K562 (cell line): Measurements from ENCODE around the gene ORC2. TPM values are rescaled to one million over a fixed set of nuclear protein-coding genes. Genes with fewer than 3 reads are reported as not detected.

Experiments
- ATAC-seq: fragments of 200-7000 bp; cut with Tn5 transposase; 3 replicates; pipeline ENCODE4 v1.9.1; 2020; ENCODE audit warnings: moderate library complexity
- BruUV-seq: library from RNA; stranded (reverse); fragments of 400-500 nt; replicated peaks from 2 replicates; lab custom pipeline; 2021; lab: Mats Ljungman, UMichigan
- CTCF ChIA-PET: fragments of 300-600 bp; formaldehyde crosslinking; extraction: SDS; loops from one replicate; lab custom pipeline; 2021; ENCODE audit warnings: low intra/inter-chr PET ratio; lab: Yijun Ruan, JAX
- POLR2A ChIA-PET: fragments of 300-600, 350-650 bp; sonication (Branson Sonifier 250); formaldehyde crosslinking; extraction: SDS; loops from one replicate; lab custom pipeline; 2021; ENCODE audit warnings: antibody characterized with exemption, inconsistent platforms; lab: Yijun Ruan, JAX
- DNase-seq, 4 experiments: peaks; one replicate each; pipeline versions ENCODE4 v3.0.0 to v3.0.0-alpha.2; 2011 to 2018; ENCODE audit warnings: low spot score in 3 of 4, mixed read lengths in 3 of 4; ENCODE audit errors: extremely low read depth in 1 of 4
- FAIRE-seq: peaks from 2 replicates; lab custom pipeline; 2011; peaks lifted over from hg19 to GRCh38; lab: Jason Lieb, UNC
- H2AFZ ChIP-seq: 2 replicates; pipeline ENCODE4 v1.6.0; 2011; ENCODE audit warnings: low read depth, low read length, control low read depth, inconsistent platforms
- H3K27ac ChIP-seq: fragments of 200-600 bp; 3 replicates; pipeline ENCODE4 v1.8.0; 2011; ENCODE audit warnings: low read depth, mild to moderate bottlenecking, control low read depth, inconsistent platforms, low read length, moderate library complexity, mixed read lengths; ENCODE audit errors: extremely low read depth
- H3K27me3 ChIP-seq, 2 experiments: fragments of 300-600 bp in 1 of 2; 2 replicates in 1 of 2; 3 replicates in 1 of 2; pipeline versions ENCODE4 v1.6.0 to v1.8.0; 2011; ENCODE audit warnings: inconsistent platforms in 2 of 2, low read length in 2 of 2, mild to moderate bottlenecking in 1 of 2, mixed read lengths in 1 of 2, moderate library complexity in 1 of 2; ENCODE audit not compliant: control insufficient read depth in 2 of 2, insufficient read depth in 2 of 2
- H3K36me3 ChIP-seq: fragments of 300-600 bp; 3 replicates; pipeline ENCODE4 v1.8.0; 2011; ENCODE audit warnings: mild to moderate bottlenecking, low read length, inconsistent platforms; ENCODE audit not compliant: control insufficient read depth, insufficient read depth
- H3K4me1 ChIP-seq, 2 experiments: fragments of 200-600 bp in 1 of 2; replicated peaks in 1 of 2; 2 replicates in 1 of 2; 3 replicates in 1 of 2; pipeline versions ENCODE4 v1.5.1 to v1.8.0; 2011; ENCODE audit warnings: inconsistent platforms in 2 of 2, low read length in 2 of 2, mild to moderate bottlenecking in 1 of 2, mixed read lengths in 1 of 2, moderate library complexity in 1 of 2; ENCODE audit not compliant: control insufficient read depth in 2 of 2, insufficient read depth in 2 of 2
- H3K4me2 ChIP-seq: 2 replicates; pipeline ENCODE4 v1.6.1; 2011; ENCODE audit warnings: low read length, control low read depth, inconsistent platforms, mixed read lengths; ENCODE audit not compliant: insufficient read depth
- H3K4me3 ChIP-seq: fragments of 200-600 bp; sonication (generic), shearing (Covaris generic); 2 replicates; pipeline ENCODE4 v1.5.1; 2016; ENCODE audit warnings: control low read depth, inconsistent platforms
- H3K79me2 ChIP-seq: fragments of 200-600 bp; 3 replicates; pipeline ENCODE4 v1.8.0; 2011; ENCODE audit warnings: low read length, inconsistent platforms; ENCODE audit not compliant: control insufficient read depth, insufficient read depth
- H3K9ac ChIP-seq, 2 experiments: 2 replicates each; pipeline versions ENCODE4 v1.6.0 to v1.6.1; 2011; ENCODE audit warnings: low read depth in 2 of 2, low read length in 2 of 2, control low read depth in 1 of 2, inconsistent platforms in 1 of 2, mild to moderate bottlenecking in 1 of 2, mixed read lengths in 1 of 2; ENCODE audit not compliant: insufficient read depth in 1 of 2
- H3K9me1 ChIP-seq: one replicate; pipeline ENCODE4 v1.6.0; 2011; ENCODE audit warnings: inconsistent platforms, mild to moderate bottlenecking, low read length, moderate library complexity; ENCODE audit not compliant: control insufficient read depth, insufficient read depth
- H3K9me3 ChIP-seq: replicated peaks from 2 replicates; pipeline ENCODE4 v1.5.1; 2011; ENCODE audit warnings: low read depth, low read length, inconsistent platforms; ENCODE audit not compliant: control insufficient read depth, insufficient read depth
- H4K20me1 ChIP-seq: replicated peaks from 2 replicates; pipeline ENCODE4 v1.6.1; 2011; ENCODE audit warnings: low read length, inconsistent platforms, mixed read lengths; ENCODE audit not compliant: control insufficient read depth, insufficient read depth
- SLC30A9 ChIP-seq: fragments of 250-450 bp; sonication (Bioruptor Pico); IDR thresholded peaks from 2 replicates; pipeline ENCODE4 v1.8.0; 2022; ENCODE audit warnings: mild to moderate bottlenecking, moderate library complexity
- ZFP36 ChIP-seq: fragments of 150-350 bp; IDR thresholded peaks from 2 replicates; pipeline ENCODE4 v1.6.1; 2018; ENCODE audit warnings: low read length, low read depth; ENCODE audit not compliant: partially characterized antibody
- WGBS: fragments of 100-300 bp; shearing (Covaris generic); methylation state at CpG from one replicate; pipeline ENCODE4 v1.1.6; 2016; ENCODE audit warnings: low coverage, mixed read lengths; ENCODE audit not compliant: insufficient coverage; ENCODE audit errors: missing lambda C conversion rate; 5-methylcytosine and 5-hydroxymethylcytosine counted together
- in situ Hi-C: fragments of 300-500 bp; cut with MboI; formaldehyde crosslinking; loops from 4 replicates; pipeline ENCODE4 v1.15.0; 2018; ENCODE audit warnings: inconsistent platforms, mixed read lengths
- intact Hi-C: fragments of 100-400 bp; cut with micrococcal nuclease; formaldehyde crosslinking; loops from 2 replicates; pipeline ENCODE4 v1.14.2; 2022
- polyA plus RNA-seq, 8 experiments: library from polyadenylated mRNA; depleted of rRNA in 4 of 8; stranded (reverse) in 5 of 8; unstranded in 3 of 8; fragments of >200 nt; fragmentation: Nextera tagmentation in 2 of 8; fragmentation: Illumina TruSeq in 1 of 8; extraction: Ambion mirVana in 2 of 8; extraction: Trizol in 1 of 8; gene quantifications; 2 replicates each; pipeline versions ENCODE4 v1.2.1 to v1.2.3, GENCODE V29; 2011 to 2014; ENCODE audit warnings: inconsistent platforms in 1 of 8, missing spikeins in 1 of 8
- total RNA-seq, 7 experiments: library from RNA; depleted of rRNA in 6 of 7; stranded (reverse); fragments of >200 nt in 6 of 7; fragmentation: Illumina TruSeq in 2 of 7; extraction: Trizol in 2 of 7; gene quantifications; 2 replicates each; pipeline versions ENCODE4 v1.2.1 to v1.2.3, GENCODE V29; 2011 to 2021; ENCODE audit warnings: low replicate concordance in 1 of 7
- TF ChIP-seq, protein P1 (sequence below): fragments of 250-450 bp; sonication (Bioruptor Pico); IDR thresholded peaks from 2 replicates; pipeline ENCODE4 v1.4.0; 2020; ENCODE audit warnings: mild to moderate bottlenecking, moderate library complexity
- TF ChIP-seq, protein P2 (sequence below): IDR thresholded peaks from 3 replicates; pipeline ENCODE4 v1.6.1; 2011; ENCODE audit warnings: borderline replicate concordance, mild to moderate bottlenecking; ENCODE audit not compliant: insufficient read length, insufficient read depth
- TF ChIP-seq, protein P3 (sequence below): fragments of 450-650 bp; IDR thresholded peaks from 2 replicates; pipeline ENCODE4 v1.6.1; 2016; ENCODE audit warnings: mild to moderate bottlenecking, moderate library complexity

The ORC2 gene
- total and polyA plus RNA-seq, 9 of the 15 experiments (the other 6 are each of a cell fraction or from before 2014, with no cell fraction given): 5.6 to 41.1 (median 19.0) TPM

DNA sequence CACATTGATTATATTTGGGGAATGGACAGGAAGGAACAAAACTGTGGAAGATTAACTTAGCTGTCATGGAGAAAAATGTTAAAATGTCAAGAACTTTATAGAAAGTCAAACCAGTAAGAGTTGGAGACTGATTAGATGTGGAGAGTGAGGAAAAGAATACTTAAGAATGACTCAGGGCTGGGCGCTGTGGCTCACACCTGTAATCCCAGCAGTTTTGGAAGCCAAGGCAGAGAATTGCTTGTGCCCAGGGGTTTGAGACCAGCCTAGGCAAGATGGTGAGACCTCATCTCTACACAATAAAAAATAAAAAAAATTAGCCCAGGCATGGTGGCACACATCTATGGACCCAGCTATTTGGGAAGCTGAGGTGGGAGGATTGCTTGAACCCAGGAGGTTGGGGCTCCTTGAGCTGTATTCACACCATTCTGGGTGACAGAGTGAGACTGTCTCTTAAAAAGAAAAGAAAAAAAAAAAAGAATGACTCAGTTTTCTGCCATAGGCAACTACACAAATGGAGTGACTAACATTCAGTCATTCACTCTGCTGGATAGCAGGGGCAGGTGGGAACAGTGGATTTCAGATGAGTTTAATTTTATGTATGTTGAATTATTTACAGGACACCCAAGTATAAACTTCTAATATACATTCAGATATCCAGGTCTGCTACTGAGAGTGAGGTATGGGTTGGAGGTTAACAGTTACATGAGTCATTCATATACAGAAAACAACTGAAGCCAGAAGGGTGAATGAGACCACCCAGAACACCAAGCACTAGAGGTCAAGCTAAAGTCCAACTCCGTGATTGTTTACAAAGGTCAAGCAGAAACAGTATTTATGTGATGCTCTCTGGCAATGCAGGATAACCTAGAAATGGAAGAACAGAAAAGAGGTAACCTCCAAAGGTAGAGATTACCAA, 33.9 kb downstream of the ORC2 start:
- POLR2A ChIA-PET: interaction anchor here (0.6 kb wide), 2 partner anchors 40 to 82 kb away, joined by 3 to 4 read pairs; partner anchors contain the start of genes NIF3L1 and PPIL3
- no peak overlapping the region for H3K27ac ChIP-seq
- H3K4me1 ChIP-seq: no peaks in the 10 kb centered on the region
- peaks cover 57% of the 10 kb centered on the region for H3K36me3 ChIP-seq
- no peaks in the 10 kb centered on the region for H3K79me2 ChIP-seq
- H2AFZ ChIP-seq: no peak overlapping the region
- H3K4me3 ChIP-seq: no peak overlapping the region
- CTCF ChIA-PET: no interaction called here
- BruUV-seq: no TSS peak
- no peaks in the 10 kb centered on the region for H3K27me3 ChIP-seq
- intact Hi-C loops: no loop called here
- DNase-seq (no peak), ATAC-seq (no peak), FAIRE-seq (no peak)
- H3K9me3 ChIP-seq: no peaks in the 10 kb centered on the region
- H3K9me1 ChIP-seq: no peaks in the 10 kb centered on the region
- H3K4me2 ChIP-seq: no peak overlapping the region
- in situ Hi-C loops: no loop called here
- WGBS: 94% methylated on average over 2 of the region's 2 CpGs
- no peaks in the 10 kb centered on the region for H4K20me1 ChIP-seq
- no peak overlapping the region for H3K9ac ChIP-seq
- TF ChIP-seq, protein P1, sequence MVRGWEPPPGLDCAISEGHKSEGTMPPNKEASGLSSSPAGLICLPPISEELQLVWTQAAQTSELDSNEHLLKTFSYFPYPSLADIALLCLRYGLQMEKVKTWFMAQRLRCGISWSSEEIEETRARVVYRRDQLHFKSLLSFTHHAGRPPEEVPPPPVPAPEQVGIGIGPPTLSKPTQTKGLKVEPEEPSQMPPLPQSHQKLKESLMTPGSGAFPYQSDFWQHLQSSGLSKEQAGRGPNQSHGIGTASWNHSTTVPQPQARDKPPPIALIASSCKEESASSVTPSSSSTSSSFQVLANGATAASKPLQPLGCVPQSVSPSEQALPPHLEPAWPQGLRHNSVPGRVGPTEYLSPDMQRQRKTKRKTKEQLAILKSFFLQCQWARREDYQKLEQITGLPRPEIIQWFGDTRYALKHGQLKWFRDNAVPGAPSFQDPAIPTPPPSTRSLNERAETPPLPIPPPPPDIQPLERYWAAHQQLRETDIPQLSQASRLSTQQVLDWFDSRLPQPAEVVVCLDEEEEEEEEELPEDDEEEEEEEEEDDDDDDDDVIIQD (CRISPR knock-in tag): no peak
- TF ChIP-seq, protein P2, sequence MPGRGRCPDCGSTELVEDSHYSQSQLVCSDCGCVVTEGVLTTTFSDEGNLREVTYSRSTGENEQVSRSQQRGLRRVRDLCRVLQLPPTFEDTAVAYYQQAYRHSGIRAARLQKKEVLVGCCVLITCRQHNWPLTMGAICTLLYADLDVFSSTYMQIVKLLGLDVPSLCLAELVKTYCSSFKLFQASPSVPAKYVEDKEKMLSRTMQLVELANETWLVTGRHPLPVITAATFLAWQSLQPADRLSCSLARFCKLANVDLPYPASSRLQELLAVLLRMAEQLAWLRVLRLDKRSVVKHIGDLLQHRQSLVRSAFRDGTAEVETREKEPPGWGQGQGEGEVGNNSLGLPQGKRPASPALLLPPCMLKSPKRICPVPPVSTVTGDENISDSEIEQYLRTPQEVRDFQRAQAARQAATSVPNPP: no peak
- TF ChIP-seq SLC30A9 (CRISPR knock-in tag) (no peak), ZFP36 (no peak)
- TF ChIP-seq, protein P3, sequence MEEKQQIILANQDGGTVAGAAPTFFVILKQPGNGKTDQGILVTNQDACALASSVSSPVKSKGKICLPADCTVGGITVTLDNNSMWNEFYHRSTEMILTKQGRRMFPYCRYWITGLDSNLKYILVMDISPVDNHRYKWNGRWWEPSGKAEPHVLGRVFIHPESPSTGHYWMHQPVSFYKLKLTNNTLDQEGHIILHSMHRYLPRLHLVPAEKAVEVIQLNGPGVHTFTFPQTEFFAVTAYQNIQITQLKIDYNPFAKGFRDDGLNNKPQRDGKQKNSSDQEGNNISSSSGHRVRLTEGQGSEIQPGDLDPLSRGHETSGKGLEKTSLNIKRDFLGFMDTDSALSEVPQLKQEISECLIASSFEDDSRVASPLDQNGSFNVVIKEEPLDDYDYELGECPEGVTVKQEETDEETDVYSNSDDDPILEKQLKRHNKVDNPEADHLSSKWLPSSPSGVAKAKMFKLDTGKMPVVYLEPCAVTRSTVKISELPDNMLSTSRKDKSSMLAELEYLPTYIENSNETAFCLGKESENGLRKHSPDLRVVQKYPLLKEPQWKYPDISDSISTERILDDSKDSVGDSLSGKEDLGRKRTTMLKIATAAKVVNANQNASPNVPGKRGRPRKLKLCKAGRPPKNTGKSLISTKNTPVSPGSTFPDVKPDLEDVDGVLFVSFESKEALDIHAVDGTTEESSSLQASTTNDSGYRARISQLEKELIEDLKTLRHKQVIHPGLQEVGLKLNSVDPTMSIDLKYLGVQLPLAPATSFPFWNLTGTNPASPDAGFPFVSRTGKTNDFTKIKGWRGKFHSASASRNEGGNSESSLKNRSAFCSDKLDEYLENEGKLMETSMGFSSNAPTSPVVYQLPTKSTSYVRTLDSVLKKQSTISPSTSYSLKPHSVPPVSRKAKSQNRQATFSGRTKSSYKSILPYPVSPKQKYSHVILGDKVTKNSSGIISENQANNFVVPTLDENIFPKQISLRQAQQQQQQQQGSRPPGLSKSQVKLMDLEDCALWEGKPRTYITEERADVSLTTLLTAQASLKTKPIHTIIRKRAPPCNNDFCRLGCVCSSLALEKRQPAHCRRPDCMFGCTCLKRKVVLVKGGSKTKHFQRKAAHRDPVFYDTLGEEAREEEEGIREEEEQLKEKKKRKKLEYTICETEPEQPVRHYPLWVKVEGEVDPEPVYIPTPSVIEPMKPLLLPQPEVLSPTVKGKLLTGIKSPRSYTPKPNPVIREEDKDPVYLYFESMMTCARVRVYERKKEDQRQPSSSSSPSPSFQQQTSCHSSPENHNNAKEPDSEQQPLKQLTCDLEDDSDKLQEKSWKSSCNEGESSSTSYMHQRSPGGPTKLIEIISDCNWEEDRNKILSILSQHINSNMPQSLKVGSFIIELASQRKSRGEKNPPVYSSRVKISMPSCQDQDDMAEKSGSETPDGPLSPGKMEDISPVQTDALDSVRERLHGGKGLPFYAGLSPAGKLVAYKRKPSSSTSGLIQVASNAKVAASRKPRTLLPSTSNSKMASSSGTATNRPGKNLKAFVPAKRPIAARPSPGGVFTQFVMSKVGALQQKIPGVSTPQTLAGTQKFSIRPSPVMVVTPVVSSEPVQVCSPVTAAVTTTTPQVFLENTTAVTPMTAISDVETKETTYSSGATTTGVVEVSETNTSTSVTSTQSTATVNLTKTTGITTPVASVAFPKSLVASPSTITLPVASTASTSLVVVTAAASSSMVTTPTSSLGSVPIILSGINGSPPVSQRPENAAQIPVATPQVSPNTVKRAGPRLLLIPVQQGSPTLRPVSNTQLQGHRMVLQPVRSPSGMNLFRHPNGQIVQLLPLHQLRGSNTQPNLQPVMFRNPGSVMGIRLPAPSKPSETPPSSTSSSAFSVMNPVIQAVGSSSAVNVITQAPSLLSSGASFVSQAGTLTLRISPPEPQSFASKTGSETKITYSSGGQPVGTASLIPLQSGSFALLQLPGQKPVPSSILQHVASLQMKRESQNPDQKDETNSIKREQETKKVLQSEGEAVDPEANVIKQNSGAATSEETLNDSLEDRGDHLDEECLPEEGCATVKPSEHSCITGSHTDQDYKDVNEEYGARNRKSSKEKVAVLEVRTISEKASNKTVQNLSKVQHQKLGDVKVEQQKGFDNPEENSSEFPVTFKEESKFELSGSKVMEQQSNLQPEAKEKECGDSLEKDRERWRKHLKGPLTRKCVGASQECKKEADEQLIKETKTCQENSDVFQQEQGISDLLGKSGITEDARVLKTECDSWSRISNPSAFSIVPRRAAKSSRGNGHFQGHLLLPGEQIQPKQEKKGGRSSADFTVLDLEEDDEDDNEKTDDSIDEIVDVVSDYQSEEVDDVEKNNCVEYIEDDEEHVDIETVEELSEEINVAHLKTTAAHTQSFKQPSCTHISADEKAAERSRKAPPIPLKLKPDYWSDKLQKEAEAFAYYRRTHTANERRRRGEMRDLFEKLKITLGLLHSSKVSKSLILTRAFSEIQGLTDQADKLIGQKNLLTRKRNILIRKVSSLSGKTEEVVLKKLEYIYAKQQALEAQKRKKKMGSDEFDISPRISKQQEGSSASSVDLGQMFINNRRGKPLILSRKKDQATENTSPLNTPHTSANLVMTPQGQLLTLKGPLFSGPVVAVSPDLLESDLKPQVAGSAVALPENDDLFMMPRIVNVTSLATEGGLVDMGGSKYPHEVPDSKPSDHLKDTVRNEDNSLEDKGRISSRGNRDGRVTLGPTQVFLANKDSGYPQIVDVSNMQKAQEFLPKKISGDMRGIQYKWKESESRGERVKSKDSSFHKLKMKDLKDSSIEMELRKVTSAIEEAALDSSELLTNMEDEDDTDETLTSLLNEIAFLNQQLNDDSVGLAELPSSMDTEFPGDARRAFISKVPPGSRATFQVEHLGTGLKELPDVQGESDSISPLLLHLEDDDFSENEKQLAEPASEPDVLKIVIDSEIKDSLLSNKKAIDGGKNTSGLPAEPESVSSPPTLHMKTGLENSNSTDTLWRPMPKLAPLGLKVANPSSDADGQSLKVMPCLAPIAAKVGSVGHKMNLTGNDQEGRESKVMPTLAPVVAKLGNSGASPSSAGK: no peak
